Nephron (organoid): ENCODE measurements around the gene METAP1.

Experiments used
- H3K27ac Mint-ChIP-seq, 3 experiments: 2 replicates each; pipeline ENCODE4 v1.8.0; 2020; ENCODE audit warnings: mixed read lengths in 3 of 3, mild to moderate bottlenecking in 2 of 3, moderate library complexity in 1 of 3
- H3K27me3 Mint-ChIP-seq: 2 replicates; pipeline ENCODE4 v1.8.0; 2021; ENCODE audit warnings: low read depth, mild to moderate bottlenecking, moderate library complexity, mixed read lengths
- H3K36me3 Mint-ChIP-seq: 2 replicates; pipeline ENCODE4 v1.8.0; 2020; ENCODE audit warnings: low read depth, mixed read lengths
- H3K4me1 Mint-ChIP-seq: 2 replicates; pipeline ENCODE4 v1.8.0; 2020; ENCODE audit warnings: mixed read lengths
- H3K4me3 Mint-ChIP-seq, 3 experiments: 2 replicates each; pipeline ENCODE4 v1.8.0; 2020; ENCODE audit warnings: mild to moderate bottlenecking in 3 of 3, mixed read lengths in 3 of 3, moderate library complexity in 2 of 3
- H3K9me3 Mint-ChIP-seq: 2 replicates; pipeline ENCODE4 v1.8.0; 2020; ENCODE audit warnings: mixed read lengths
- TF ChIP-seq, protein P1 (sequence below), 3 experiments: fragments of 200-600 bp; sonication (generic); IDR thresholded peaks; one replicate each; pipeline ENCODE4 v1.5.0; 2021; ENCODE audit warnings: antibody characterized with exemption in 3 of 3; ENCODE audit not compliant: unreplicated experiment in 3 of 3

The METAP1 gene

DNA sequence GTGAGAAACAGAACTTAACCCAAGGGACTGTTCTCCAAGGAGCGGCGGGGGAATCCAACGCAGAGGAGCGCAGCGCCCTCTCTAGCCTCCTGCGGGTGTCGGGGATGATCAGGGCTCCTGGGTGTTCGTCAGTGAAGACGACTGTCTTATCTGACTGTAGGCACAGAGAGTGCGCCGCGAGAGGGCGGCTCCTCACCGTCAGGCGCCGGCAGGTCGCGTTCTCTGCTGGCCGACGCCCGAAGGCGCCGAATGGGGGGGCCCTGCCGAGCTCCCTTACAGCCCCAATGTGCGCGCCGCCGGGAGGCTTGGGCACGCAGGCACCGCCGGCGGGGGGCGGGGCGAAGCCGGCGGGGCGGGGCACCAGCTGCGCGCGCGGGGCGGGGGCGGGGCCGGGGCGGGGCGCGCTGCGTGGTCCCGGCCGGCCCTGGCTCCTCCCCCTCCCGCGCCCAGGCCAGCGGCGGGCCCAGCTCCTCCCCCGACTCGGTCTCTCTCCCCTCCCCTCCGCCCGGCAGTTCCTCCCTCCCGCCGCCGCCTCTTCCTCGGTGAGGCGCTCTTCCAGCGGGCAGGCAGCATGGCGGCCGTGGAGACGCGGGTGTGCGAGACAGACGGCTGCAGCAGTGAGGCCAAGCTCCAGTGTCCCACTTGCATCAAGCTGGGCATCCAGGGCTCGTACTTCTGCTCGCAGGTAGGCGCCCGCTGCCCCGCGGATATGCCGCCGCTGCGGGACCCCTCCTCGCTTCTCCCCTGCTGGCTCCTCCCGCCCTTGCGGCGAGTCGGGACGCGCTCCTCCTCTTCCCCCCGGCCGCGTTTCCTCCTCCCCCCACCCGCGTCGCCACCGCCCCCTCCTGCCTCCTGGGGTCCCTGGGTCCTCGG, at the start of gene METAP1:
TSS of gene METAP1 (plus strand) at position 539 of the 873 bp plus-strand sequence. CDS start at position 572, 33 bp downstream.
- Mint-ChIP-seq H3K27ac (peak within 1 kb of the TSS; percentile 98 to 99 (median 98)), H3K36me3 (peaks cover 5% of the 10 kb centered on the region), H3K27me3 (no peaks in the 10 kb centered on the region), H3K9me3 (no peaks in the 10 kb centered on the region), H3K4me3 (peak within 1 kb of the TSS; percentile 94 to 97 (median 96)), H3K4me1 (peaks cover 25% of the 10 kb centered on the region)
- TF ChIP-seq, protein P1, sequence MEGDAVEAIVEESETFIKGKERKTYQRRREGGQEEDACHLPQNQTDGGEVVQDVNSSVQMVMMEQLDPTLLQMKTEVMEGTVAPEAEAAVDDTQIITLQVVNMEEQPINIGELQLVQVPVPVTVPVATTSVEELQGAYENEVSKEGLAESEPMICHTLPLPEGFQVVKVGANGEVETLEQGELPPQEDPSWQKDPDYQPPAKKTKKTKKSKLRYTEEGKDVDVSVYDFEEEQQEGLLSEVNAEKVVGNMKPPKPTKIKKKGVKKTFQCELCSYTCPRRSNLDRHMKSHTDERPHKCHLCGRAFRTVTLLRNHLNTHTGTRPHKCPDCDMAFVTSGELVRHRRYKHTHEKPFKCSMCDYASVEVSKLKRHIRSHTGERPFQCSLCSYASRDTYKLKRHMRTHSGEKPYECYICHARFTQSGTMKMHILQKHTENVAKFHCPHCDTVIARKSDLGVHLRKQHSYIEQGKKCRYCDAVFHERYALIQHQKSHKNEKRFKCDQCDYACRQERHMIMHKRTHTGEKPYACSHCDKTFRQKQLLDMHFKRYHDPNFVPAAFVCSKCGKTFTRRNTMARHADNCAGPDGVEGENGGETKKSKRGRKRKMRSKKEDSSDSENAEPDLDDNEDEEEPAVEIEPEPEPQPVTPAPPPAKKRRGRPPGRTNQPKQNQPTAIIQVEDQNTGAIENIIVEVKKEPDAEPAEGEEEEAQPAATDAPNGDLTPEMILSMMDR (IDR thresholded peaks at IDR 0.05; ENCODE audit: unreplicated experiment in 3 of 3): peak; percentile 33 to 54 (median 36)

DNA sequence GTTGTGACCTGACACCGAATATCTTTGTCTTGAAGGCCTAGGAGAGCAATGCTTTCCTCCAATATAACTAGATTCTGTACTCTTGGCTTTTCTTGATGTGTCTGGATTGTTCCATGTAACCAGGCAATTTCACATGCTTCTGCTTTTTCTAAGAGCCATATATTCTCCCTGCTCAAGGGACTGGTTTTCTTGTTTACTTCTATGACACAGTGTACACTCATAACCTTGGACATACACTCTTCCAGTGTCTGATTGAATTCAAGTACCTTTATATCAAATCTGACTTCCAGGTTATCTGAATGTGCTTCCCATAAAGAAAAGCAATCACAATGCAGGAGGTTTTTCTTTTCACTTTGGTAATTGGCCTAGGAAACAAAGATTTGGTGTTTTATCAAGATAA, 49.2 kb upstream of the METAP1 start:
- Mint-ChIP-seq H3K4me1 (no peaks in the 10 kb centered on the region), H3K36me3 (no peaks in the 10 kb centered on the region), H3K4me3 (no peak overlapping the region), H3K9me3 (no peaks in the 10 kb centered on the region), H3K27me3 (no peaks in the 10 kb centered on the region), H3K27ac (no peak overlapping the region)
- TF ChIP-seq, protein P1 (IDR thresholded peaks at IDR 0.05; ENCODE audit: unreplicated experiment in 3 of 3): no peak

DNA sequence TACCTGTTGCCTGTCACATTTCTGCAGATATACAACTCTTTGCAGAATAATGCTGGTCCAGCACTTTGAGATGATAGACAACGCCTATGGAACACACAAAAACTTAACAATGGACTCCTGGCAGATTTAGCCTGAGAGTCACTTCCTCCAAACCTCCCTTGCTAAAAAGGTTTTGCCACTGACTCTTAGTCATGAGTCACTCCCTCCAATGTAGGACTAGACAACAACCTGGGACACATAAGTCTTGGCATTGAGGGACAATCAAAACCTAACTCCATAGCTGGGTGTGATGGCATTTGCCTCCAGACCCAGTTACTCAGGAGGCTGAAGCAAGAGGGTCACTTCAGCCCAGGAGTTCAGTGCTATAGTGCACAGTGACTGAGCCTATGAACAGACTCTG, 44.6 kb upstream of the METAP1 start:
- no peaks in the 10 kb centered on the region for H3K27me3 Mint-ChIP-seq
- TF ChIP-seq, protein P1 (IDR thresholded peaks at IDR 0.05; ENCODE audit: unreplicated experiment in 3 of 3): no peak
- no peaks in the 10 kb centered on the region for H3K36me3 Mint-ChIP-seq
- no peaks in the 10 kb centered on the region for H3K4me1 Mint-ChIP-seq
- no peak overlapping the region for H3K27ac Mint-ChIP-seq
- H3K9me3 Mint-ChIP-seq: no peaks in the 10 kb centered on the region
- H3K4me3 Mint-ChIP-seq: no peak overlapping the region

DNA sequence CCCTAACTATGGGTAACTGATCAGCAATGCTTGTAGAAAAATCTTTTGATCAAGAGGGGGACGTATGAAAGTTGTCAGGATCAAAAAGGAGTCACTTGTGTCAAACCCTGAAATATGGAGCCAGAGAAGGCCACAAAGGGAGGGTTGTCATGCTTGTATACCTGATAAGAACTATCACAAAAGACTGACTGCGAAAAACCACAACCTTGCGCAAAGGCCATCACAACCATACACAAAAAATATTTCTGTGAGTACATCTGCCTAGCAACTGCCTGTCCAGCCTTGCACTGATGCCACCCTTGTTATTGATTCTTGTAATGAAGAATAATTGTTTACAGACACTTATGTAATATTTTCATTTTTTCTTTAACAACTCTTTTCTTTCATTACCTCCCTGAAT, 43.8 kb upstream of the METAP1 start:
- TF ChIP-seq, protein P1 (IDR thresholded peaks at IDR 0.05; ENCODE audit: unreplicated experiment in 3 of 3): no peak
- Mint-ChIP-seq H3K4me3 (no peak overlapping the region), H3K27ac (no peak overlapping the region), H3K4me1 (no peaks in the 10 kb centered on the region), H3K36me3 (no peaks in the 10 kb centered on the region), H3K9me3 (no peaks in the 10 kb centered on the region), H3K27me3 (no peaks in the 10 kb centered on the region)

DNA sequence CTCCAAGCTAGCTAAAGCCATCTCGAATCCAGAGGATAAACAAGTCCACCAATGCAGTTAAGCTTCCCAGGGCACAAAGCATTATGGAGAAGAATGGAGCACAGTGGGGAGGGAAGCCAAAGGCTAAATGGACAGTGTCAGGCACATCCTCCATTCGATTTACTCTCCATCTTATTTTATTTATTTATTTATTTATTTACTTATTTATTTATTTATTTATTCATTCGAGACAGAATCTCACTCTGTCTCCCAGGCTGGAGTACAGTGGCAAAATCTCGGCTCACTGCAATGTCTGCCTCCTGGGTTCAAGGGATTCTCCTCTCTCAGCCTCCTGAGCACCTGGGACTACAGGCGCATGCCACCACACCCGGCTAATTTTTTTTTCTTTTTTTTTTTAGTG, 40.3 kb upstream of the METAP1 start:
- no peak overlapping the region for H3K27ac Mint-ChIP-seq
- no peaks in the 10 kb centered on the region for H3K4me1 Mint-ChIP-seq
- H3K36me3 Mint-ChIP-seq: no peaks in the 10 kb centered on the region
- no peaks in the 10 kb centered on the region for H3K27me3 Mint-ChIP-seq
- H3K9me3 Mint-ChIP-seq: no peaks in the 10 kb centered on the region
- TF ChIP-seq, protein P1 (IDR thresholded peaks at IDR 0.05; ENCODE audit: unreplicated experiment in 3 of 3): no peak
- H3K4me3 Mint-ChIP-seq: no peak overlapping the region

DNA sequence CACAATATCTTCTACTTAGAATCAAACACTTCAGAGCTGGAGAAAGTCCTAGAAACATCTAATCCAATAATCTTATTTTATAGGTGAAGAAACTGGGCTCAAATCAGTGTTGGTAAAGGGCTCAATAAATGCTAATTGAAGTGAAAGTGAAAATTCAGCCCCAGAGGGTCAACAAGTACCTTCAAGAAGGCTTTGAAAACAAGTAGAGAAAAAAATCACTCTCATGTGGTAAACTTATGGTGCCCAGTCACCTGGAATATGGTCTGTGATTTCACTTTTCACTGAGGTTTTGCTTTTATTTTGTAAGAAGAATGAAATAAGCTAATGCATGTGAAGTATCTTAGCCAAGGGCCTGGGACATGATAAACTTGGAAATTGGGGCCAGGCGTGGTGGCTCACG, 37.5 kb upstream of the METAP1 start:
- no peaks in the 10 kb centered on the region for H3K36me3 Mint-ChIP-seq
- H3K27ac Mint-ChIP-seq: no peak overlapping the region
- H3K9me3 Mint-ChIP-seq: no peaks in the 10 kb centered on the region
- TF ChIP-seq, protein P1 (IDR thresholded peaks at IDR 0.05; ENCODE audit: unreplicated experiment in 3 of 3): no peak
- no peaks in the 10 kb centered on the region for H3K27me3 Mint-ChIP-seq
- H3K4me3 Mint-ChIP-seq: no peak overlapping the region
- H3K4me1 Mint-ChIP-seq: no peaks in the 10 kb centered on the region
